HUES64 (cell line): ENCODE data around the gene PILRB.
"Not testable (repeated sequence)": the region's sequence is repeated elsewhere in the genome, so short reads cannot be mapped to it uniquely, and the experiment has no call there.

Experiments used
- H3K27ac ChIP-seq: 2 replicates; pipeline ENCODE4 v1.7.0; 2013; ENCODE audit warnings: low read depth, low read length, inconsistent platforms
- H3K27me3 ChIP-seq: 2 replicates; pipeline ENCODE4 v1.6.1; 2013; ENCODE audit warnings: mild to moderate bottlenecking, low read length; ENCODE audit not compliant: insufficient read depth
- H3K36me3 ChIP-seq: 2 replicates; pipeline ENCODE4 v1.6.1; 2013; ENCODE audit warnings: mild to moderate bottlenecking, low read length; ENCODE audit not compliant: insufficient read depth
- H3K4me1 ChIP-seq: 2 replicates; pipeline ENCODE4 v1.6.1; 2013; ENCODE audit warnings: mild to moderate bottlenecking, low read length, moderate library complexity; ENCODE audit not compliant: insufficient read depth
- H3K4me3 ChIP-seq: 2 replicates; pipeline ENCODE4 v1.5.1; 2013; ENCODE audit warnings: mild to moderate bottlenecking, low read length, moderate library complexity
- H3K9ac ChIP-seq: 2 replicates; pipeline ENCODE4 v1.6.1; 2013; ENCODE audit warnings: mild to moderate bottlenecking, low read depth, low read length
- H3K9me3 ChIP-seq: 2 replicates; pipeline ENCODE4 v1.6.1; 2013; ENCODE audit warnings: low read depth, low read length; ENCODE audit not compliant: insufficient read depth
- WGBS: fragments of 150-250, 120-280 bp; methylation state at CpG from one replicate; pipeline ENCODE4 v1.1.7; 2013; ENCODE audit warnings: missing lambda C conversion rate; 5-methylcytosine and 5-hydroxymethylcytosine counted together

The PILRB gene

DNA sequence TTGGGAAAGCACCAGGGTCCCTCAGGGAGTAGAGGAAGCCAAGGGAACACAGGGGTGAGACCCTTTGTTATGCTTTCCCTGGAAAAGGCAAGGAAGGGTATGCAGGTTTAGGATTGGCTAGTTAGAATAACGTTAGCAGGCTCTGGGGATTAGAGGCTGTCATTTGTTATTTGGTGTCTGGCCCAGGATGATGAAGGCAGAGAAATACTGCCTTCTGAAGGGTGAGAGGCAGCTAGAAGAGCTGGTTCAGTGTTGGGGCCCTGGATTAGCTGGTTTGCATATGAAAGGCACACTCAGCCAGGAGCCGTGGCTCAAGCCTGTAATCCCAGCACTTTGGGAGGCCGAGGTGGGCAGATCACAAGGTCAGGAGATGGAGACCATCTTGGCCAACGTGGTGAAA, 12.4 kb downstream of the PILRB start:
- WGBS = 8% methylated on average over 4 of the region's 4 CpGs
- Histone ChIP-seq H3K9ac (no peak overlapping the region), H3K4me1 (peaks cover 10% of the 10 kb centered on the region; the same call in 1 of the 2 replicates), H3K4me3 (no peak overlapping the region), H3K36me3 (peaks cover 6% of the 10 kb centered on the region; the same call in 1 of the 2 replicates), H3K27ac (peak overlapping the region; percentile 2; the same call in 1 of the 2 replicates), H3K27me3 (no peaks in the 10 kb centered on the region), H3K9me3 (no peaks in the 10 kb centered on the region)

DNA sequence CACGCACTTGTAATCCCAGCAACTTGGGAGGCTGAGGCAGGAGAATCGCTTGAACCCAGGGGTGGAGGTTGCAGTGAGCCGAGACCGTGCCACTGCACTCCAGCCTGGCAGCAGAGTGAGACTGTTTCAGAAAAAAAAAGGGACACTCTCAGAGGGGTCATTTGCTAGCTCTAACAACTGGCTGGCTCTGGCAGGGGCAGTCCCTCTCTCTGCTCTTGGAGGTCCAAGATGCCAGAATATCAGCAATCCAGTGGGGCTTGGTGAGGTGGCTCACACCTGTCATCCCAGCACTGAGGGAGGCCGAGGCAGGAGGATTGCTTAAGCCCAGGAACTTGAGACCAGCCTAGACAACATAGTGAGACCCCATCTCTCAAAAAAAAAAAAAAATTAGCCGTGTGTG, 12.8 kb downstream of the PILRB start:
- peaks cover 10% of the 10 kb centered on the region; the same call in 1 of the 2 replicates for H3K4me1 ChIP-seq
- H3K9ac ChIP-seq = no peak overlapping the region
- H3K27me3 ChIP-seq = no peaks in the 10 kb centered on the region
- peak overlapping the region; percentile 50; the same call in 1 of the 2 replicates for H3K27ac ChIP-seq
- no peak overlapping the region for H3K4me3 ChIP-seq
- H3K9me3 ChIP-seq = no peaks in the 10 kb centered on the region
- WGBS = 88% methylated on average over 6 of the region's 6 CpGs
- peaks cover 6% of the 10 kb centered on the region; the same call in 1 of the 2 replicates for H3K36me3 ChIP-seq

GRCh38 chr7:100371561-100372171, 13.7 kb downstream of the PILRB start:
- Histone ChIP-seq H3K27ac (no peak overlapping the region), H3K4me1 (peaks cover 10% of the 10 kb centered on the region; the same call in 1 of the 2 replicates), H3K9me3 (no peaks in the 10 kb centered on the region), H3K27me3 (no peaks in the 10 kb centered on the region), H3K9ac (no peak overlapping the region), H3K4me3 (no peak overlapping the region), H3K36me3 (peaks cover 6% of the 10 kb centered on the region; the same call in 1 of the 2 replicates)
- WGBS = 94% methylated on average over 7 of the region's 7 CpGs

DNA sequence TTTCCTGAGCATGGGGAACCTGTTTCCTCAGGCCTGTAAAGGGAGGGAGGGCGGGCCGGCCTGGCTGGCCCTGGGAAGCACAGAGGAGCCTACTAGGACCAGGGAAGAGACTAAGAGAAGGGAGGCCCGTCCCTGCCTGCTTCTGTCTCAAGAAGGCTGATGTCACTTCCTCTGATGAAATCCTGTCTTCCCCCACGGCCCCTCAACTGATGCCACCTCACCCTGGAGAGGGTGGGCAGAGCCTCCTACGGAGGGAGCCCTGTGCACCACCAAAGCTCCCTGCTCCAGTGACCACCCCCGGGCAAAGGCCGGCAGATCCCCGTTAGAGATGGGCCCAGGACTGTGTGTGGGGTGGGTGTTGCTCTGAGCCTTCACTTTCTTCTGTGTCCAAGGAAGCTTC, 14.3 kb downstream of the PILRB start:
- peaks cover 10% of the 10 kb centered on the region; the same call in 1 of the 2 replicates for H3K4me1 ChIP-seq
- no peak overlapping the region for H3K9ac ChIP-seq
- H3K27ac ChIP-seq = no peak overlapping the region
- WGBS = 79% methylated on average over 8 of the region's 8 CpGs
- no peaks in the 10 kb centered on the region for H3K27me3 ChIP-seq
- peaks cover 5% of the 10 kb centered on the region; the same call in 1 of the 2 replicates for H3K36me3 ChIP-seq
- no peak overlapping the region for H3K4me3 ChIP-seq
- H3K9me3 ChIP-seq = no peaks in the 10 kb centered on the region

DNA sequence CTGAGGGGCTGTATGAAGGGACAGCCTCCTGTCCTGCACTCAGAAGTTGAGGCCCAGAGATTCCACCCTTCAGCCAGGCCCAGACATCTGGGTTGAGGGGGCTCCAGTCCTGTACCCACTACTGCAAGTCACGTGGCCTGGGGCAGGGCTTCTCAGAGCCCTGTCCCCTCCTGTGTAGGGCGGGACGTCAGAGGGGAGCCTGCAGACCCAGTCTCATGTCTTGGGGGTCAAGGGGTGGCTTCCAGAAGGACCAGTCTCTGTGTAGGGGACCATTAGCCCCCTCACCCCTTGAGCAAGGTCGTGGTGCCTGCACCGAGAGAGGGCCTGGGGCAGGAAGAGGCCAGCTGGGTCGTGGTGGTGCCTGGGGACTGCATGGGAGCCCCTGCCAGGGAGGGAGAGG, 14.8 kb downstream of the PILRB start:
- H3K4me3 ChIP-seq = no peak overlapping the region
- no peak overlapping the region for H3K27ac ChIP-seq
- peaks cover under 1% of the 10 kb centered on the region; the same call in 1 of the 2 replicates for H3K36me3 ChIP-seq
- 70% methylated on average over 6 of the region's 6 CpGs for WGBS
- H3K27me3 ChIP-seq = no peaks in the 10 kb centered on the region
- H3K9ac ChIP-seq = no peak overlapping the region
- peaks cover 10% of the 10 kb centered on the region; the same call in 1 of the 2 replicates for H3K4me1 ChIP-seq
- no peaks in the 10 kb centered on the region for H3K9me3 ChIP-seq

- no peak within 1 kb of the TSS for H3K4me3 ChIP-seq
- H3K27me3 ChIP-seq = no peaks in the 10 kb centered on the region
These were observed 15.4 kb downstream of the PILRB start, which contains the start of gene PILRA for GRCh38 chr7:100373261-100373831. Gene PILRA (plus strand): TSS chr7:100373487. CDS start chr7:100373657, 170 bp downstream.

DNA sequence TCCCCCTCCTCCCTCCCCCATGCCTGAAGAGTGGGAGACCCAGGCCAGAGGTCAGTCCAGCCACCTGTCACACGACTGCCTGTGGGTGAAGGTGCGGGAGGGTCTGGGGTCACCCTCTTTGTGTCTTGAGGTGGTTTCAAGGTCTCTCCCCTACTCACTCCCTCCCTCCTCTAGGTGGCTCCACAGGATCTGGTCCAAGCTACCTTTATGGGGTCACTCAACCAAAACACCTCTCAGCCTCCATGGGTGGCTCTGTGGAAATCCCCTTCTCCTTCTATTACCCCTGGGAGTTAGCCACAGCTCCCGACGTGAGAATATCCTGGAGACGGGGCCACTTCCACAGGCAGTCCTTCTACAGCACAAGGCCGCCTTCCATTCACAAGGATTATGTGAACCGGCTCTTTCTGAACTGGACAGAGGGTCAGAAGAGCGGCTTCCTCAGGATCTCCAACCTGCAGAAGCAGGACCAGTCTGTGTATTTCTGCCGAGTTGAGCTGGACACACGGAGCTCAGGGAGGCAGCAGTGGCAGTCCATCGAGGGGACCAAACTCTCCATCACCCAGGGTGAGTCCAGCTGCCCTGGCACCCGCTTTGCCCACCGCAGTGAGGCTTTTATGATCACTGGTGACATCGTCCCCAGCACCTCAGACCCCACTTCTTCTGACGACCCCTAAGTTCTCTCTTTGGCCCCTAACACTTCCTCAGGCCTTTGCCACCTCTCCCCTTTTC, 16.1 kb downstream of the PILRB start:
- H3K27me3 ChIP-seq, H3K9me3 ChIP-seq, H3K4me3 ChIP-seq, H3K36me3 ChIP-seq, H3K9ac ChIP-seq, H3K27ac ChIP-seq: not testable (repeated sequence)
- WGBS = 83% methylated on average over 13 of the region's 15 CpGs
- peaks cover 10% of the 10 kb centered on the region; the same call in 1 of the 2 replicates for H3K4me1 ChIP-seq

More at GRCh38 chr7:100373261-100373831, 15.4 kb downstream of the PILRB start, which contains the start of gene PILRA:
- Histone ChIP-seq H3K9ac (no peak within 1 kb of the TSS), H3K4me1 (peaks cover 10% of the 10 kb centered on the region; the same call in 1 of the 2 replicates), H3K36me3 (no peaks in the 10 kb centered on the region), H3K9me3 (no peaks in the 10 kb centered on the region), H3K27ac (no peak within 1 kb of the TSS)
- 79% methylated on average over 12 of the region's 12 CpGs for WGBS

- H3K4me1 ChIP-seq = peaks cover 10% of the 10 kb centered on the region; the same call in 1 of the 2 replicates
- H3K9ac ChIP-seq = no peak overlapping the region
- 74% methylated on average over 5 of the region's 5 CpGs for WGBS
- no peak overlapping the region for H3K27ac ChIP-seq
- no peak overlapping the region for H3K4me3 ChIP-seq
- no peaks in the 10 kb centered on the region for H3K27me3 ChIP-seq
- no peaks in the 10 kb centered on the region for H3K9me3 ChIP-seq
- H3K36me3 ChIP-seq = no peaks in the 10 kb centered on the region
These were observed 16.7 kb downstream of the PILRB start for GRCh38 chr7:100374601-100375000.

DNA sequence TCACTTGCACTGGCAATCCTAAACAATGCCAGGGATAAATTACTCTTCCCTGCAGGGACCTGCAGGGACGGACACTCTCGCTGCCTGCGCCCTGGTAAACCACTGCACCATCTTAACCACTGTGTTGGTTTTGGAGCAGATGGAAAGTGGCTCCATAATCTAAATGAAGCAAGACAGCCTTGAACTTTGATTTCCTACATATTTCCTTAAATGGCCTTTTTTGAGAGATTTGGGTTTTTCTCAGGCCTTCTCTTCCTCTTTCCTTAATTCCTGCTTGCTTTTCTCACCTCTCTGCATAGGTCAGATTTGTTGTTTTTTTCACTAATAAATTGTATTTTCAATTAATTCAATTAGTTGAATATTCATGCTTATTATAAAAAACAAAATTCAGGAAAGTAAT, 18.1 kb downstream of the PILRB start:
- Histone ChIP-seq H3K27me3 (no peaks in the 10 kb centered on the region), H3K4me1 (peaks cover 7% of the 10 kb centered on the region; the same call in 1 of the 2 replicates), H3K27ac (no peak overlapping the region), H3K36me3 (no peaks in the 10 kb centered on the region), H3K4me3 (no peak overlapping the region), H3K9ac (no peak overlapping the region), H3K9me3 (no peaks in the 10 kb centered on the region)
- WGBS = 94% methylated on average over 3 of the region's 3 CpGs

DNA sequence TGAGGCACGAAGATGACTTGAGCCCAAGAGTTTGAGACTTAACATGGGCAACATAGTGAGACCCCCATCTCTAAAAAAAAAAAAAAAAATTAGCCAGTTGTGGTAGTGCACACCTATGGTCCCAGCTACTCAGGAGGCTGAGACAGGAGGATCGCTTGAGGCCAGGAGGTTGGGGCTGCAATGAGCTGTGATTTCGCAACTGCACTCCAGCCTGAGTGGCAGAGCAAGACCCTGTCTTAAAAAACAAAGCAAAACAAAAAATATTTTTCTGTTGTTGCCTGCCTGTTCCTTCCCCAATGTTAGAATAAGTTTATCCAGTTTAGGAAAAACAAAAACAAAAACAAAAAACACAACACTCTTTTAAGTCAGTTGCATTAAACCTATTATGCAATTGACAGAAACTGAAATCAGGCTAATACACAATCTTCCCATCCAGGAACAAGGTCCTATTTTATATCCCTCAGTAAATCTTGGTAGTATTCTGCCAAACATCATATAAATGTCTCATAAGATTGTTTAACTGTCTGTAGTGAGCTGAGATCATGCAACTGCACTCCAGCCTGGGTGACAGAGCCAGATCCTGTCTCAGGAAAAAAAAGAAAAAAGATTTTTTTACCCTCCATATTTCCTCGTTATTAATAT, 20.3 kb downstream of the PILRB start:
- no peak overlapping the region for H3K4me3 ChIP-seq
- no peaks in the 10 kb centered on the region for H3K9me3 ChIP-seq
- 95% methylated on average over 3 of the region's 4 CpGs for WGBS
- H3K9ac ChIP-seq = no peak overlapping the region
- no peaks in the 10 kb centered on the region for H3K36me3 ChIP-seq
- no peaks in the 10 kb centered on the region for H3K4me1 ChIP-seq
- H3K27me3 ChIP-seq = no peaks in the 10 kb centered on the region
- H3K27ac ChIP-seq = no peak overlapping the region
